GM21367 (cell line): ENCODE data around the gene SFT2D2.

Experiments used
- ATAC-seq: cut with Tn5 transposase; IDR thresholded peaks from one replicate; pipeline ENCODE4 v1.9.1; 2021; ENCODE audit not compliant: unreplicated experiment

Gene SFT2D2

DNA sequence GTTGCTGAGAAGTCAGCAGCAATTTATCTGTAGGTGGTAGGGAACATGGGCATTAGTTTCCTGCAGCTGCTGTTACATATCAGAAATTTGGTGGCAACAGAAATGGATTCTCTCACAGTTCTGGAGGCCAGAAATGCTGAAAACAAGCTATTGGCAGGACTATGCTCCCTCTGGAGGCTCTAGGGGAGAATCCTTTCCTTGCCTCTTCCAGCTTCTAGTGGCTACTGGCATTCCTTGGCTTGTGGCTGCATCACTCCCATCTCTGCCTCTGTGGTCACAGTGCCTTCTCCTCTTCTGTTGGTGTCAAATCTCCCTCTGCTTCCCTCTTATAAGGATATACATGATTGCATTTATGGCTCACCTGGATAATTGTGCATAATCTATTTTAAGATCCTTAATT, 2.5 kb upstream of the SFT2D2 start:
- no peak for ATAC-seq

GRCh38 chr1:168223681-168224540, 1.9 kb upstream of the SFT2D2 start:
- no peak for ATAC-seq

DNA sequence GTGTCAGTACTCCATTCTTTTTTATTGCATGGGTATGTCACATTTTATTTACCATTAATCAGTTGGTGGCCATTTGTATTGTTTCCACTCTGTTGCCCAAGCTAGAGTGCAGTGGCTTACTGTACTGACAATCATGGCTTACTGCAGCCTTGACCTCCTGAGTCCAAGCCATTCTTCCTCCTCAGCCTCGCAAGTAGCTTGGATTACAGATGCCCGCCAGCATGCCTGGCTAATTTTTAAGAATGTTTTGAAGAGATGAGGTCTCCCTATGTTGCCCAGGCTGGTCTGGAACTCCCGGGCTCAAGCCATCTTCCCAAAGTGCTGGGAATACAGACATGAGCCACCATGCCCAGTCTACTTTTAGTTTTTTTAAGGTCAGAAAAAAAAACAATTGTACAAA, 813 bp upstream of the SFT2D2 start:
- ATAC-seq = no peak

DNA sequence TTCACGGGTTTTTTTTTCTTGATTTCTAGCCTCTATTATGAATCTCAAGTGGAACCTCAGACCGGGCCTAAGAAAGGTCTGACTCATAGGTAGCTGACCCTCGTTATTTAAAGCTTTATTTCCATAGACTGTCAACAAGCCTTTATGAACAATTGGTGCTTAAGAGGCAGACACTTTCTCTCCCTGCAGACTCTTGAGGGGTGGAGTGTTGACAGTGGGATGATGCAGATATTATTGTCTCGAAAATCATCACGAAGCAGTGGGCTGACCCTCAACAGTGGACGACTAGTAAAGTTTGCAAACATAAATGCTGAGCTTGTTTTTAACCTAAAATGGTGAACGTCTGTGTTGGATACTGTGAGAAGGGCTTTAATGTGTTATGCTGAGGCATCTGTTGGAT, 1.8 kb downstream of the SFT2D2 start:
- ATAC-seq = no peak

- no peak for ATAC-seq
These were observed 4.1 kb downstream of the SFT2D2 start for GRCh38 chr1:168229893-168230292.

DNA sequence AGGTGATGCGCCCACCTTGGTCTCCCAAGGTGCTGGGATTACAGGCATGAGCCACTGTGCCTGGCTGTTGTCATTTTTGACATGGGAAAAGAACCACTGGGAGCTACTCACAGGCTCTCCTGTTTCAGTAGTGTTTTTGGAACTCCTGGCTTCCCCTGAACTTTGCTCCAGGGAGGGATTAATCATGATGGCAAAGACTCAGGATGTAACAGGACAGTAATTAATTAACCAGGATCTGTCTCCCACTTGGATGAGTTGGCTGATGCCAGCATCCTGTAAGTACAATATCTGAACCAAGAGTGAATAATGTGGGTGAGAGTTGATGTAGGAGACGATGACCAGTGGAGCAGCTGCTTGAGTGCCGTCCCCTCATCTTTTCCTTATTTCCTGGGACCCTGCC, 4.9 kb downstream of the SFT2D2 start:
- ATAC-seq = no peak

DNA sequence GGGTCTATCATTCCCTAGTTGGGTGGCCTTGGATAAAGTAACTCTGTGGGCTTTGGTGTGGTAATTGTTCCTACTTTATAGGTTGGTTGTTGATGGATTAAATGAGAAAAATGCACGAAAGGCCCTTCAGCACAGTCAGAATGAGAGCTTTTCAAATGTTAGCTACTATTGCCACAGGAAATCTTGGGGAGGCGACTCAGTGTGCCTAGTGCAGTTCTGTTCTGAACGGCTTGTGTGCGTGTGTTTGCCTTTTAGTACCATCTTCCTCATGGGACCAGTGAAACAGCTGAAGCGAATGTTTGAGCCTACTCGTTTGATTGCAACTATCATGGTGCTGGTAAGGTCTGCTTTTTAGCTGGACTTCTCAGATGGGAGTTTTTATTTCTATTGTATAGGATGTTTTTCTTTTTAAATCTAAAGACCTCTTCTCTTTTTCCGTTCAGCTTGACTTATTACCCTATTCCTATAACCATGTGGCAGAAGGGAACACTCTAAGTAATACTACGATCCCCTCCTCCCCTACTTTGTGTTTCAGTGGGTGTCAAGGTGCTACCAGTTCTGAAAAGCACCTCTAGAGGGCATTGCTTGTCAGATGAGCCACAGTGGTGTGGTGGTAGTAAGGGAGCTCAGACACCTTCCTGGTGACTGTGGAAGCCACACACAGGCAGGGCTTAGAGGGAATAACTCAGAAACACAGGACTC, 9.2 kb downstream of the SFT2D2 start:
- peak; percentile 91 for ATAC-seq

DNA sequence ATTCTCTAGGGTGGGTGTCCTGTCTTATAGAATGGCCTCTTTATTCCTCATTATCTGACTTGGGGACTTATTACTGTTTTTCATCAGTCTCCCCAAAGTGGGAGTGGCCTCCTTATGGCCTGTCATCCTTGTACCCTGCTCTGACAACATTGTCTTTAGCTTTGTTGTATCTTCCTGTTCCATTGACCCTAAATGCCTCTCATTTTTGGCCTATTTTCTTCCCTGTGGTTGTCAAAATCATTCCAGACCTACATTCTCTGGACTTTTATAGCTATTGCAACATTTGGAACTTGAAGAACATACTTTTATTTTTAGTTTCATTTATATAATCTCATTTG, 9.7 kb downstream of the SFT2D2 start:
- no peak for ATAC-seq

DNA sequence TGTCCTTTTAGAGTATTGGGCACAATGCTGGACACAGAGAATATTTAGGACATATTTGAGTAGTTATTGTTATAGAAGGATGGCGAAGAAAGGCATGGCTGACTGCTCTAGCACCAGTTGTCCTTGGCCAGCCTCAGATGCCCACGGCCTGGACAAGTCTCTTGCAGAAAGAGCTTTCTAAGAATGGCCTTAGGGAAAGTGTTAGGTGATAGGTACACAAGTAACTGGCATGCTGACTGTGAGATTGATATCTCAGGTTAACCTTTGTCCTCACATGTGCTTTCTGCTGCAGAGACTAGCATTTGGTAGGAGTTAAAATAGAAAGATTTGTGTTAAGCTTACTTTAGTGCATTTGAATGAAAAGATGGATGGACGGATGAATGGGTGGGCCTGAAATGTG, 10.1 kb downstream of the SFT2D2 start:
- no peak for ATAC-seq

DNA sequence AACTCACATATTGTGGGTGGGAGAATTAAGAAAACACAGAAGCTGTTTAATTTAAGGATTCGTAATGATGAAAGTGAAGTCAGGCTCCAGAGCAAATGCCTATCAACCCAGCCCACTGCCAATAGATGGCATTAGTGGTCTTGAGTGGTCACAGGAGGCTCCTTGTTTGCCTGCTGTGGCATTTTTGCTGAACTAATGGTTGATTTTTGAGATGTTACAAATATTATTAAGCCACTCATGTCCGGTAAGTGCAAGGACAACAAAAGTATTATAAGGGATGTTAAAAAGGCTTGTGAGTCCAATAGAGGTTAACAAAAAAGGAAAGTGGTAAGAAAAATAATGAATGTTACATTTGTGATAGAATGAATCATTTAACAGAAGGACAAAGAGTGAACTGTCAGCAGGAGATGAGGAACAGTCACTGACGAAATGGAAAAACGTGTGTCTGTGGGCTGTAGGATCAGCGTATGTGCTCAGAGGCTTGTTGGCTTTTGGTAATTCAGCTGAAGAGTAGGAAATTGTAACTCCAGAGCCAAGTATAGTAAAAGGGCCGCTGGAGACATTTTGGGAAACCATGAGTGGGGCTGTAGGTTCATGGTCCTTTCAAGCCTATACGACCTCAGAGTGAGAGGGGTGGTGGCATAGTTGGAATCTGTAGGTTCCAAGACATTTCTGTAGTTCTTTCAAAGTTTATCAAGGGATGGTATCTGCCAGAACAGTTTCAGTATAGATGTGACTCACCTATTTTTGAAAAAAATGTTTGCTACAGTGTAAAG, 11.2 kb downstream of the SFT2D2 start:
- no peak for ATAC-seq

- ATAC-seq = no peak
These were observed 17.4 kb downstream of the SFT2D2 start for GRCh38 chr1:168243198-168243597.

GRCh38 chr1:168243636-168244212, 17.9 kb downstream of the SFT2D2 start:
- ATAC-seq = no peak

- ATAC-seq = no peak
These were observed 19.2 kb downstream of the SFT2D2 start for GRCh38 chr1:168245042-168245441.

- no peak for ATAC-seq
These were observed 20.7 kb downstream of the SFT2D2 start for GRCh38 chr1:168246506-168246905.

DNA sequence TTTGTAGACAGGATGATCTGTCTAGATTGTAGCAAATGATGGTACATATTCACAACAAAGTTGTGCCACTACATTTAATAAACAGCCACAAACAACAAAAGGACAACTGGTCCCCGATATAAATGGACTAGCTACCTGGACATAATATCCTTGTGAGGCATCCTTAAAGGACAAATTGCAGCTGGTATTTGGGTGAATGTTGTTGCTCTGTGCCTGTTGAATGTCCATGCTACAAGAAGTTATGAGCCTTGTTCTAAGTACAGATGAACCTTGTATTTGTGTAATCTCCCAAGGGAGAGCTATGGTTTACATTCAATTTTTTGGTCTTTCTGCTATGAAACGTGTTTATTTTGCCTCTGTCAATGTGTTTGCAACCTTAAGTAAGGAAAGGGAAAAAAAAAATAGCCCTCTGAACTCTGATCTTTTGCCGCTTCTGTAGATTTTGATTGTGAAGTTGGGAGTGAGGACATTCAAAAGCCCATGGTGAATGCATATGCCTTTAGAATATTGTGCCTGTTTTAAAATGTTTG, 26.5 kb downstream of the SFT2D2 start:
- no peak for ATAC-seq

GRCh38 chr1:168256164-168256563, 30.4 kb downstream of the SFT2D2 start:
- ATAC-seq = no peak

- no peak for ATAC-seq
These were observed 31.6 kb downstream of the SFT2D2 start for GRCh38 chr1:168257397-168257796.

- no peak for ATAC-seq
These were observed 33.8 kb downstream of the SFT2D2 start for GRCh38 chr1:168259567-168259966.

- ATAC-seq = no peak
These were observed 34.6 kb downstream of the SFT2D2 start for GRCh38 chr1:168260393-168260792.

- no peak for ATAC-seq
These were observed 35.6 kb downstream of the SFT2D2 start for GRCh38 chr1:168261390-168261789.

DNA sequence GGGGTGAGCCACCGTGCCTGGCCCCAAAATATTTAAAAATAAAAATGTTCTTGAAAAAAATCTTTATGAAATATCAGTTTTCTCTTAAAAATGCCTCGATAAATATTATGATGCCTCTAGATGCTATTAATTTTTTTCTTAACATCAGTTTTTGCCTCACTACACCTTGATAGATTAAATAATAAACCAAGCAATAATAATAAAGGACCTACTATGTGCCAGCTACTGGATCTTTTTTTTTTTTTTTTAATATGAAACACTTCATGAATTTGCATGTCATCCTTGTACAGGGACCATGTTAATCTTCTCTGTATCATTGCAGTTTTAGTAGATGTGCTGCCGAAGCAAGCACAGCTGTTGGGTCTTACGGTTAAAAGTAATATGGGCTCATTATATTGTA, 37.3 kb downstream of the SFT2D2 start:
- ATAC-seq = no peak
